HepG2 (cell line): Measurements from ENCODE around the gene PLCB2. TPM values are rescaled to one million over a fixed set of nuclear protein-coding genes. Genes with fewer than 3 reads are reported as not detected.
A peak's percentile ranks its signal among the peaks of the same experiment; 100 is the strongest.

Source experiments
- ATAC-seq: fragments of 200-7000 bp; cut with Tn5 transposase; 3 replicates; pipeline ENCODE4 v1.9.1; 2020; ENCODE audit warnings: mild to moderate bottlenecking, moderate library complexity
- BruUV-seq: library from RNA; stranded (reverse); fragments of 400-500 nt; replicated peaks from 2 replicates; lab custom pipeline; 2021; lab: Mats Ljungman, UMichigan
- CTCF ChIA-PET: fragments of 300-600 bp; formaldehyde crosslinking; extraction: SDS; loops from one replicate; lab custom pipeline; 2021; ENCODE audit warnings: low total read pairs, inconsistent platforms, low intra/inter-chr PET ratio; lab: Yijun Ruan, JAX
- POLR2A ChIA-PET: fragments of 350-600 bp; sonication (Branson Sonifier 250); formaldehyde crosslinking; loops from one replicate; lab custom pipeline; 2020; ENCODE audit warnings: antibody characterized with exemption, inconsistent platforms; lab: Yijun Ruan, JAX
- DNase-seq: peaks from one replicate; pipeline ENCODE4 v3.0.0-alpha.2; 2015; ENCODE audit warnings: low spot score
- FAIRE-seq: peaks from 3 replicates; lab custom pipeline; 2011; peaks lifted over from hg19 to GRCh38; lab: Jason Lieb, UNC
- H2AFZ ChIP-seq: one replicate; pipeline ENCODE4 v1.6.1; 2011; ENCODE audit warnings: low read length, inconsistent platforms
- H3K27ac ChIP-seq: fragments of 300-600 bp; 3 replicates; pipeline ENCODE4 v1.8.0; 2011; ENCODE audit warnings: mixed run types, mild to moderate bottlenecking, mixed read lengths, low read length, inconsistent platforms; ENCODE audit not compliant: insufficient read depth; ENCODE audit errors: extremely low read length
- H3K27me3 ChIP-seq, 2 experiments: fragments of 200-600 bp in 1 of 2; 2 replicates in 1 of 2; 3 replicates in 1 of 2; pipeline versions ENCODE4 v1.6.0 to v1.8.0; 2011; ENCODE audit warnings: low read length in 2 of 2, mild to moderate bottlenecking in 2 of 2, moderate library complexity in 2 of 2, inconsistent platforms in 1 of 2; ENCODE audit not compliant: insufficient read depth in 2 of 2, control insufficient read depth in 1 of 2
- H3K36me3 ChIP-seq, 2 experiments: fragments of 200-600 bp in 1 of 2; replicated peaks in 1 of 2; 2 replicates in 1 of 2; 3 replicates in 1 of 2; pipeline versions ENCODE4 v1.5.1 to v1.8.0; 2011; ENCODE audit warnings: low read length in 2 of 2, inconsistent platforms in 1 of 2; ENCODE audit not compliant: insufficient read depth in 2 of 2, control insufficient read depth in 1 of 2
- H3K4me1 ChIP-seq: 2 replicates; pipeline ENCODE4 v1.5.1; 2012; ENCODE audit warnings: low read length, inconsistent platforms; ENCODE audit not compliant: insufficient read depth
- H3K4me2 ChIP-seq: 2 replicates; pipeline ENCODE4 v1.6.0; 2011; ENCODE audit warnings: low read depth, low read length, inconsistent platforms
- H3K4me3 ChIP-seq, 3 experiments: fragments of 200-600 bp in 1 of 3; sonication (generic), shearing (Covaris generic) in 1 of 3; replicated peaks in 1 of 3; 2 replicates each; pipeline ENCODE4 v1.5.1; 2011 to 2016; ENCODE audit warnings: low read length in 3 of 3, inconsistent platforms in 2 of 3, low read depth in 2 of 3, mild to moderate bottlenecking in 2 of 3, control low read depth in 1 of 3, mixed read lengths in 1 of 3; ENCODE audit not compliant: insufficient read depth in 1 of 3
- H3K79me2 ChIP-seq: one replicate; pipeline ENCODE4 v1.6.1; 2011; ENCODE audit warnings: low read length, inconsistent platforms; ENCODE audit not compliant: insufficient read depth
- H3K9ac ChIP-seq: 2 replicates; pipeline ENCODE4 v1.6.0; 2011; ENCODE audit warnings: mild to moderate bottlenecking, low read depth, low read length, inconsistent platforms; ENCODE audit not compliant: insufficient read depth
- H3K9me3 ChIP-seq: 2 replicates; pipeline ENCODE4 v1.5.1; 2012; ENCODE audit warnings: mild to moderate bottlenecking, low read length
- H4K20me1 ChIP-seq: 2 replicates; pipeline ENCODE4 v1.6.0; 2011; ENCODE audit warnings: inconsistent platforms, mild to moderate bottlenecking, low read length, moderate library complexity; ENCODE audit not compliant: insufficient read depth
- BRD4 ChIP-seq: sonication (generic); formaldehyde crosslinking; IDR thresholded peaks from 2 replicates; pipeline ENCODE4 v1.4.0; 2020; ENCODE audit warnings: missing genetic modification reagents
- HHEX ChIP-seq: IDR thresholded peaks from 2 replicates; pipeline ENCODE4 v1.6.1; 2016; ENCODE audit warnings: control low read depth
- HIC2 ChIP-seq: sonication (generic); formaldehyde crosslinking; IDR thresholded peaks from 2 replicates; pipeline ENCODE4 v1.9.0; 2022; ENCODE audit warnings: low read depth, missing genetic modification reagents
- JUNB ChIP-seq: sonication (generic); formaldehyde crosslinking; IDR thresholded peaks from 2 replicates; pipeline ENCODE4 v1.8.0; 2022; ENCODE audit warnings: missing genetic modification reagents, mild to moderate bottlenecking, borderline replicate concordance
- MYPOP ChIP-seq: sonication (generic); formaldehyde crosslinking; IDR thresholded peaks from 2 replicates; pipeline ENCODE4 v1.8.1; 2023; ENCODE audit warnings: mild to moderate bottlenecking, moderate library complexity, missing genetic modification reagents
- NFYB ChIP-seq: sonication (generic); formaldehyde crosslinking; IDR thresholded peaks from 2 replicates; pipeline ENCODE4 v1.4.0; 2020; ENCODE audit warnings: missing genetic modification reagents
- SAP130 ChIP-seq: IDR thresholded peaks from 2 replicates; pipeline ENCODE4 v1.6.1; 2016; ENCODE audit warnings: low read depth
- SNRNP70 ChIP-seq: fragments of 200-400 bp; formaldehyde crosslinking; IDR thresholded peaks from 2 replicates; pipeline ENCODE4 v1.6.1; 2017; ENCODE audit warnings: mild to moderate bottlenecking, low read depth, low read length, moderate library complexity
- ZNF17 ChIP-seq: sonication (generic); formaldehyde crosslinking; IDR thresholded peaks from 2 replicates; pipeline ENCODE4 v1.5.0; 2020; ENCODE audit warnings: mild to moderate bottlenecking, missing genetic modification reagents
- ZNF337 ChIP-seq: sonication (generic); formaldehyde crosslinking; IDR thresholded peaks from 2 replicates; pipeline ENCODE4 v1.5.1; 2020; ENCODE audit warnings: missing genetic modification reagents, low read depth, mild to moderate bottlenecking, borderline replicate concordance
- ZNF605 ChIP-seq: sonication (generic); formaldehyde crosslinking; IDR thresholded peaks from 2 replicates; pipeline ENCODE4 v1.8.0; 2022; ENCODE audit warnings: mild to moderate bottlenecking, missing genetic modification reagents
- ZNF619 ChIP-seq: sonication (generic); formaldehyde crosslinking; IDR thresholded peaks from 2 replicates; pipeline ENCODE4 v1.4.0; 2020; ENCODE audit warnings: mild to moderate bottlenecking, missing genetic modification reagents
- ZNF703 ChIP-seq: sonication (generic); formaldehyde crosslinking; IDR thresholded peaks from 2 replicates; pipeline ENCODE4 v1.5.1; 2020; ENCODE audit warnings: missing genetic modification reagents, mild to moderate bottlenecking, moderate library complexity, borderline replicate concordance
- ZNF749 ChIP-seq: sonication (generic); formaldehyde crosslinking; IDR thresholded peaks from 2 replicates; pipeline ENCODE4 v1.8.0; 2022; ENCODE audit warnings: mild to moderate bottlenecking, missing genetic modification reagents, moderate library complexity, borderline replicate concordance
- ZNF850 ChIP-seq: sonication (generic); formaldehyde crosslinking; conservative IDR thresholded peaks from 2 replicates; pipeline ENCODE4 v1.9.0; 2021; ENCODE audit warnings: mild to moderate bottlenecking, missing genetic modification reagents
- ZSCAN21 ChIP-seq: sonication (generic); formaldehyde crosslinking; IDR thresholded peaks from 2 replicates; pipeline ENCODE4 v1.8.0; 2022; ENCODE audit warnings: mild to moderate bottlenecking, missing genetic modification reagents, moderate library complexity, borderline replicate concordance
- WGBS: methylation state at CpG from one replicate; pipeline ENCODE4 v1.1.6; 2017; ENCODE audit warnings: low lambda C conversion rate; 5-methylcytosine and 5-hydroxymethylcytosine counted together
- in situ Hi-C: cut with HindIII; loops from 2 replicates; pipeline ENCODE4 v1.10.0; 2017; ENCODE audit warnings: low pct_unique_long_range_greater_than_20kb; ENCODE audit not compliant: extremely low pct_ligation_motif_present
- intact Hi-C: fragments of 100-400 bp; cut with micrococcal nuclease; formaldehyde crosslinking; loops from one replicate; pipeline ENCODE4 v1.10.0; 2022; ENCODE audit not compliant: unreplicated experiment
- polyA plus RNA-seq, 8 experiments: library from polyadenylated mRNA; depleted of rRNA in 3 of 8; stranded (reverse) in 7 of 8; unstranded in 1 of 8; fragments of >200 nt; fragmentation: Illumina TruSeq in 4 of 8; extraction: Trizol in 4 of 8; gene quantifications; 2 replicates each; pipeline versions ENCODE4 v1.2.1 to v1.2.3, GENCODE V29; 2011 to 2016; ENCODE audit warnings: low read depth in 4 of 8, missing spikeins in 1 of 8, mixed read lengths in 1 of 8; ENCODE audit not compliant: insufficient read depth in 1 of 8
- total RNA-seq, 5 experiments: library from RNA; depleted of rRNA; stranded (reverse); fragments of >200 nt; fragmentation: Illumina TruSeq; extraction: Trizol; gene quantifications; 2 replicates each; pipeline ENCODE4 v1.2.3, GENCODE V29; 2016; ENCODE audit warnings: low read depth in 1 of 5
- TF ChIP-seq, protein P1 (sequence below): sonication (generic); formaldehyde crosslinking; conservative IDR thresholded peaks from 2 replicates; pipeline ENCODE4 v1.4.0; 2020; ENCODE audit warnings: mild to moderate bottlenecking, missing genetic modification reagents, moderate library complexity

PLCB2 gene
- total and polyA plus RNA-seq, 2 of the 13 experiments (the other 11 are each of a cell fraction or from before 2014, with no cell fraction given), result 0.11 TPM; not detected in 1

- FAIRE-seq, result peak; percentile 52
- H2AFZ ChIP-seq, result no peak overlapping the region
- no peaks in the 10 kb centered on the region for H3K9me3 ChIP-seq
- in situ Hi-C loops (no loop called here), intact Hi-C loops (loop anchor here (5.0 kb wide), 1 partner anchor 100 kb away; no protein-coding TSS in a partner anchor)
- peak overlapping the region; percentile 82 for H3K4me2 ChIP-seq
- peak; percentile 14 for ATAC-seq
- DNase-seq, result peak; percentile 53
- peak overlapping the region; percentile 8 to 75 (median 40); a peak in 4 of 6 replicates for H3K4me3 ChIP-seq
- ChIA-PET CTCF (interaction anchor here (2.8 to 4.6 kb wide), 2 partner anchors 16 to 99 kb away, joined by 12 to 19 read pairs; no protein-coding TSS in a partner anchor), POLR2A (interaction anchor here (0.6 to 1.9 kb wide), 9 partner anchors 9 to 320 kb away, joined by 3 to 24 read pairs (median 4); partner anchors contain the start of genes BUB1B, CCDC9B and IVD)
- no peak overlapping the region for H3K9ac ChIP-seq
- no peaks in the 10 kb centered on the region for H4K20me1 ChIP-seq
- 16% methylated on average over 10 of the region's 26 CpGs for WGBS
- H3K79me2 ChIP-seq, result no peaks in the 10 kb centered on the region
- peaks cover 42% of the 10 kb centered on the region for H3K4me1 ChIP-seq
- no peaks in the 10 kb centered on the region for H3K36me3 ChIP-seq
- no TSS peak for BruUV-seq
- peaks cover 0 to 7% of the 10 kb centered on the region in 2 experiments; a peak in 1 of 5 replicates for H3K27me3 ChIP-seq
- H3K27ac ChIP-seq, result no peak overlapping the region
- no peak for TF ChIP-seq HHEX
- no peak for TF ChIP-seq SNRNP70
- no peak for TF ChIP-seq ZNF17 (CRISPR knock-in tag)
- 0 out of 2 replicates have a peak, but pooled peaks have one; percentile 17 for TF ChIP-seq MYPOP (CRISPR knock-in tag)
- TF ChIP-seq ZNF850 (CRISPR knock-in tag), result 0 out of 2 replicates have a peak, but pooled peaks have one; percentile 41
- TF ChIP-seq HIC2, result no peak
- TF ChIP-seq BRD4 (CRISPR knock-in tag), result no peak
- TF ChIP-seq, protein P1, sequence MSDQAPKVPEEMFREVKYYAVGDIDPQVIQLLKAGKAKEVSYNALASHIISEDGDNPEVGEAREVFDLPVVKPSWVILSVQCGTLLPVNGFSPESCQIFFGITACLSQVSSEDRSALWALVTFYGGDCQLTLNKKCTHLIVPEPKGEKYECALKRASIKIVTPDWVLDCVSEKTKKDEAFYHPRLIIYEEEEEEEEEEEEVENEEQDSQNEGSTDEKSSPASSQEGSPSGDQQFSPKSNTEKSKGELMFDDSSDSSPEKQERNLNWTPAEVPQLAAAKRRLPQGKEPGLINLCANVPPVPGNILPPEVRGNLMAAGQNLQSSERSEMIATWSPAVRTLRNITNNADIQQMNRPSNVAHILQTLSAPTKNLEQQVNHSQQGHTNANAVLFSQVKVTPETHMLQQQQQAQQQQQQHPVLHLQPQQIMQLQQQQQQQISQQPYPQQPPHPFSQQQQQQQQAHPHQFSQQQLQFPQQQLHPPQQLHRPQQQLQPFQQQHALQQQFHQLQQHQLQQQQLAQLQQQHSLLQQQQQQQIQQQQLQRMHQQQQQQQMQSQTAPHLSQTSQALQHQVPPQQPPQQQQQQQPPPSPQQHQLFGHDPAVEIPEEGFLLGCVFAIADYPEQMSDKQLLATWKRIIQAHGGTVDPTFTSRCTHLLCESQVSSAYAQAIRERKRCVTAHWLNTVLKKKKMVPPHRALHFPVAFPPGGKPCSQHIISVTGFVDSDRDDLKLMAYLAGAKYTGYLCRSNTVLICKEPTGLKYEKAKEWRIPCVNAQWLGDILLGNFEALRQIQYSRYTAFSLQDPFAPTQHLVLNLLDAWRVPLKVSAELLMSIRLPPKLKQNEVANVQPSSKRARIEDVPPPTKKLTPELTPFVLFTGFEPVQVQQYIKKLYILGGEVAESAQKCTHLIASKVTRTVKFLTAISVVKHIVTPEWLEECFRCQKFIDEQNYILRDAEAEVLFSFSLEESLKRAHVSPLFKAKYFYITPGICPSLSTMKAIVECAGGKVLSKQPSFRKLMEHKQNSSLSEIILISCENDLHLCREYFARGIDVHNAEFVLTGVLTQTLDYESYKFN (CRISPR knock-in tag), result 0 out of 2 replicates have a peak, but pooled peaks have one; percentile 16
- TF ChIP-seq ZSCAN21 (CRISPR knock-in tag), result 0 out of 2 replicates have a peak, but pooled peaks have one; percentile 25
- TF ChIP-seq ZNF605, result 0 out of 2 replicates have a peak, but pooled peaks have one; percentile 2
- TF ChIP-seq ZNF749 (CRISPR knock-in tag), result 0 out of 2 replicates have a peak, but pooled peaks have one; percentile 15
- no peak for TF ChIP-seq ZNF337 (CRISPR knock-in tag)
- TF ChIP-seq SAP130, result no peak
- TF ChIP-seq NFYB (CRISPR knock-in tag), result no peak
- TF ChIP-seq ZNF619 (CRISPR knock-in tag), result 0 out of 2 replicates have a peak, but pooled peaks have one; percentile 37
- no peak for TF ChIP-seq JUNB (CRISPR knock-in tag)
- TF ChIP-seq ZNF703 (CRISPR knock-in tag), result peak; percentile 22; the same call in 1 of the 2 replicates
Measured at GRCh38 chr15:40322531-40323238, 14.9 kb upstream of the PLCB2 start.
